AG09309 (cell line): ENCODE data around the gene RNMT.

Experiments used
- DNase-seq: peaks from one replicate; pipeline ENCODE4 v3.0.0-alpha.2; 2010; ENCODE audit warnings: low read depth
- H3K4me3 ChIP-seq: 2 replicates; pipeline ENCODE4 v1.5.1; 2011; ENCODE audit warnings: mild to moderate bottlenecking, low read depth, low read length, moderate library complexity; ENCODE audit not compliant: control insufficient read depth
- CTCF ChIP-seq: IDR thresholded peaks from 2 replicates; pipeline ENCODE4 v1.5.1; 2011; ENCODE audit warnings: mild to moderate bottlenecking, low read depth, low read length, inconsistent platforms; ENCODE audit not compliant: insufficient read depth, control insufficient read depth; ENCODE audit errors: missing control alignments

RNMT gene

DNA sequence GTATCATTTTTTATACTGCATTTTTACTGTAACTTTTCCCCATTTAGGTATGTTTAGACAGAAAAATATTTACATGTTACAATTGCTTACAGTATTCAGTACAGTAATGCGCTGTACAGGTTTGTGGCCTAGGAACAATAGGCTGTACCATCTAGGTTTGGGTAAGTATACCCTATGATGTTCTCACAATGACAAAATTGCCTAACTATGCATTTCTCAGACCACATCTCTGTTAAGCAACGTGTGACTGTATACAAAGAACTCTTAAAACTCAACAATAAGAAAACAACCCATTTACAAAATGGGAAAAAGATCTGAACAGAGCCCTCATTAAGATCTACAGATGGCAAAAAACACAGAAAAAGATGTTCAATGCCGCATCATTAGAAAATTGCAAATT lies 29.5 kb upstream of the RNMT start:
- no peak for DNase-seq
- H3K4me3 ChIP-seq = no peak overlapping the region
- no peak for TF ChIP-seq CTCF

GRCh38 chr18:13700153-13700552 lies 26.3 kb upstream of the RNMT start:
- no peak overlapping the region for H3K4me3 ChIP-seq
- no peak for TF ChIP-seq CTCF
- no peak for DNase-seq

DNA sequence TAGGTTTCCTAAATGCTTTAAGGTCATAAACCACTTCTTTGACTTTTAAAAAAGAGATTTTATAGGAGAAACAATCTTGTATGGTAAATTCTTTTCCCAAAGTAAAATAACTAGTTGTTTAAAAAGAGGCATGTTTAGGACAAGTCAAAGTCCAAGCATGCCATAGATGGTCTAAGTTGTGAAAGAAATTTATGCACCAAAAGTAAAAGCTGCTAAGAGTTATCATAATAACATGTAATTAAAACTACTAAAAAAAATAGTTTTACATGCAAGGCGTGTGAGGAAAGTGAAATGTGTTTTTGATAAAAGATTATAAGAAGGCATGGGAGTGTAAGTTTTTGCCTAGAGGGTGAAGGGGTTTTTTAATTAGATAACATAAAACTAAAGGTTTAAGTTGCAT lies 22.6 kb upstream of the RNMT start:
- TF ChIP-seq CTCF = no peak
- no peak overlapping the region for H3K4me3 ChIP-seq
- DNase-seq = no peak

GRCh38 chr18:13710414-13710831 lies 16.1 kb upstream of the RNMT start:
- H3K4me3 ChIP-seq = no peak overlapping the region
- no peak for TF ChIP-seq CTCF
- no peak for DNase-seq

- H3K4me3 ChIP-seq = no peak overlapping the region
- no peak for TF ChIP-seq CTCF
- DNase-seq = no peak
These were observed 13.9 kb upstream of the RNMT start for GRCh38 chr18:13712400-13713131.

GRCh38 chr18:13713455-13714055 lies 12.9 kb upstream of the RNMT start:
- DNase-seq = no peak
- TF ChIP-seq CTCF = no peak
- H3K4me3 ChIP-seq = no peak overlapping the region

DNA sequence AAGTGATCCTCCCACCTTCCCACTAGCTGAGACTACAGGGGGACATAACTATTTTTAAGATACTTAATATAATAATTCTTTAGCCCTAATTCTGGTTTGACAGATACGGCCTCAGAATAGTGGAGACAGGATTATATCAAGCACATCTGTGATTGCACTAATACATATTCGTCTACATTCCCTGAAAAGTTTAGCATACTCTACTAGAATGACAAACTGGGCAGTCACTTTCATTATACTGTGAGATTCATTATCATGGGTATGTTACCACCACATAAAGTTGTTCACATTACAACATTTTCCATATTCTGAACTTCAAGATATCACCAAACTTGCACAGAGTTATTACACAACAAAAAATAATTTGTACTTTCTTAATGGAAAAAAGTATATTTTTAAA lies 11.1 kb upstream of the RNMT start:
- TF ChIP-seq CTCF = no peak
- DNase-seq = no peak
- H3K4me3 ChIP-seq = no peak overlapping the region
